PFSK-1 (cell line): ENCODE results near the gene HIC1.

Experiments
- FOXP2 ChIP-seq: optimal IDR thresholded peaks from 2 replicates; pipeline ENCODE3; 2011; ENCODE audit warnings: borderline replicate concordance, control low read depth, inconsistent platforms; ENCODE audit not compliant: insufficient read depth; ENCODE audit errors: extremely low read length, extremely low read depth
- POLR2AphosphoS5 ChIP-seq: IDR thresholded peaks from 2 replicates; pipeline ENCODE4 v1.6.1; 2012; ENCODE audit warnings: low read depth, mild to moderate bottlenecking, control low read depth, low read length, moderate library complexity
- SIN3A ChIP-seq: IDR thresholded peaks from 2 replicates; pipeline ENCODE4 v1.6.1; 2012; ENCODE audit warnings: mild to moderate bottlenecking, low read length, moderate library complexity, borderline replicate concordance; ENCODE audit not compliant: insufficient read depth
- TAF1 ChIP-seq: IDR thresholded peaks from 2 replicates; pipeline ENCODE4 v1.6.1; 2012; ENCODE audit warnings: low read length, control low read depth, borderline replicate concordance; ENCODE audit not compliant: insufficient read depth
- TF ChIP-seq, protein P1 (sequence below), 2 experiments: IDR thresholded peaks; 2 replicates each; pipeline versions ENCODE4 v1.6.1 to v1.8.0; 2011 to 2012; ENCODE audit warnings: low read depth in 2 of 2, low read length in 2 of 2, control low read depth in 1 of 2, inconsistent platforms in 1 of 2, mild to moderate bottlenecking in 1 of 2, moderate library complexity in 1 of 2; ENCODE audit not compliant: insufficient read depth in 1 of 2

Gene HIC1

DNA sequence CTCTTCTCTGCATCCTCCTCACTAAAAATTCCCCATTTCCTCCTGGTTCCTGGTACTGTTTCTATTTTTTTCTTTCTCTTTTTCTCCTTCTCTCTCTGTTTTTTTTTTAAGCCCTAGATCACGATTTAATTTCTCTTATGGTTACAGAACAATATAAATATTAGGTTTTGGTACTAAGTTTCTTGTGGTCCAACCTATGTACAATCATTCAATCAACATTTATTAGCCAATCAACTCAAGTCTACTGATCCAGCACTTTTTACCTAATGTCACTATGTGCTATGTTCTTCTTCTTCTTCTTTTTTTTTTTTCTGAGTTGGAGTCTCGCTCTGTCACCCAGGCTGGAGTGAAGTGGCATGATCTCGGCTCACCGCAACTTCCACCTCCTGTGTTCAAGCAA lies 42.4 kb upstream of the HIC1 start:
- TF ChIP-seq TAF1: no peak

DNA sequence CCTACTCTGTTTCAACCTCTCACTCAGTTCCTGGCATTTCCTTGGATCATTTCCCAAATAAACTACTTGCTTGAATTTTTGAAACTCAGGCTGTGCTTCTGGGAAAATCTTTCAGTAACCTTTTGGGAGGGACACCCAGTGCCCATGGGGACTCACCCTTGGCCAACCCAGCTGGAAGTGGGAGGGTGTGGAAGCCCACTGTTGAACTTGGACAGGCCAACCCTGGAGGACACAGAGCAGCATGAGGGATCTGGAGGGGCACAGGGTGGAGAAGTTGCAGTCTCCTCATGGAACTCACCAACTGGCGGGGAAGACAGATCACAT lies 40.9 kb upstream of the HIC1 start:
- TF ChIP-seq TAF1 (no peak), SIN3A (no peak), FOXP2 (no peak), POLR2AphosphoS5 (no peak)
- TF ChIP-seq, protein P1, sequence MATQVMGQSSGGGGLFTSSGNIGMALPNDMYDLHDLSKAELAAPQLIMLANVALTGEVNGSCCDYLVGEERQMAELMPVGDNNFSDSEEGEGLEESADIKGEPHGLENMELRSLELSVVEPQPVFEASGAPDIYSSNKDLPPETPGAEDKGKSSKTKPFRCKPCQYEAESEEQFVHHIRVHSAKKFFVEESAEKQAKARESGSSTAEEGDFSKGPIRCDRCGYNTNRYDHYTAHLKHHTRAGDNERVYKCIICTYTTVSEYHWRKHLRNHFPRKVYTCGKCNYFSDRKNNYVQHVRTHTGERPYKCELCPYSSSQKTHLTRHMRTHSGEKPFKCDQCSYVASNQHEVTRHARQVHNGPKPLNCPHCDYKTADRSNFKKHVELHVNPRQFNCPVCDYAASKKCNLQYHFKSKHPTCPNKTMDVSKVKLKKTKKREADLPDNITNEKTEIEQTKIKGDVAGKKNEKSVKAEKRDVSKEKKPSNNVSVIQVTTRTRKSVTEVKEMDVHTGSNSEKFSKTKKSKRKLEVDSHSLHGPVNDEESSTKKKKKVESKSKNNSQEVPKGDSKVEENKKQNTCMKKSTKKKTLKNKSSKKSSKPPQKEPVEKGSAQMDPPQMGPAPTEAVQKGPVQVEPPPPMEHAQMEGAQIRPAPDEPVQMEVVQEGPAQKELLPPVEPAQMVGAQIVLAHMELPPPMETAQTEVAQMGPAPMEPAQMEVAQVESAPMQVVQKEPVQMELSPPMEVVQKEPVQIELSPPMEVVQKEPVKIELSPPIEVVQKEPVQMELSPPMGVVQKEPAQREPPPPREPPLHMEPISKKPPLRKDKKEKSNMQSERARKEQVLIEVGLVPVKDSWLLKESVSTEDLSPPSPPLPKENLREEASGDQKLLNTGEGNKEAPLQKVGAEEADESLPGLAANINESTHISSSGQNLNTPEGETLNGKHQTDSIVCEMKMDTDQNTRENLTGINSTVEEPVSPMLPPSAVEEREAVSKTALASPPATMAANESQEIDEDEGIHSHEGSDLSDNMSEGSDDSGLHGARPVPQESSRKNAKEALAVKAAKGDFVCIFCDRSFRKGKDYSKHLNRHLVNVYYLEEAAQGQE (IDR thresholded peaks at IDR 0.05; ENCODE audit: insufficient read depth in 1 of 2, low read depth in 2 of 2, low read length in 2 of 2): no peak

DNA sequence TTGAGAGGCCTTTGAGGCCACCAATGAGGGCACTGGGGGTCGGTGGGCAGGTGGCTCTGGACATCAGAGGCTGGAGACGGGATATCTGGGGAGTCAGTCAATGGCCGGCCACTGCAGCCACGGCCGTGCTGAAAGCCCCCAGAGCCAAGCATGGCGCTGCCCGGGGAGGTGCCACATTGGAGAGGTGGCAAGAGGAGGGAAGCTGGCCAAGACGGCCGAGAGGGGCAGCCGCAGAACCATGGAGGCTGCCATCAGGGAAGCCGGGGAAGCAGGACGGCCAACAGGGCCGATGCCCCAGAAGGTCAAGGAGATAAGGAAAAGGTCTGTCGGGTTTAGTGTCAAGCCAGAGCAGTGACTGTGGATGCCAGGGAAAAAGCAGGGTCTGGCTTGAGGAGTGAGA lies 39.6 kb upstream of the HIC1 start:
- no peak for TF ChIP-seq POLR2AphosphoS5
- TF ChIP-seq TAF1: no peak
- no peak for TF ChIP-seq FOXP2
- TF ChIP-seq SIN3A: no peak
- TF ChIP-seq, protein P1 (IDR thresholded peaks at IDR 0.05; ENCODE audit: insufficient read depth in 1 of 2, low read depth in 2 of 2, low read length in 2 of 2): no peak

DNA sequence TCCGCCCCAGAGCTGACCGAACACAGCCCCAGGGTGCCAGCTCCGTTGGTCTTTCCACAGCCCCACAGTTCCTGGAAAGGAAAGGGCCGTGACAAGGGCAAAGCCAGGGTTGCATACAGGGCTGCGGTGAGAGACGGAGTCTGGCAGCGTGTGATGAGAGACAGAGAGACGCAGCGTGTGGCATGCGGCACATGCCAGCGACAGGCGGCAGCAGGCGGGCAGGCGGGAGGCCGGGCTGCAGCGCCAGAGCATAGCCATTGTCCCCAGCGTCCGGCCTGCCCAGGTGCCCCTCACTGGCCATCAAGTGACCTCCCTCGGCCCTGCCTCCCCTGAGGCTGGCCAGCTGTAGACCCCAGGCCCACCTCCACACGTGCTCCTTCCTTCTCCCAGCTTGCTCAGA lies 38.4 kb upstream of the HIC1 start:
- TF ChIP-seq, protein P1 (IDR thresholded peaks at IDR 0.05; ENCODE audit: insufficient read depth in 1 of 2, low read depth in 2 of 2, low read length in 2 of 2): no peak
- TF ChIP-seq POLR2AphosphoS5: no peak
- no peak for TF ChIP-seq SIN3A

DNA sequence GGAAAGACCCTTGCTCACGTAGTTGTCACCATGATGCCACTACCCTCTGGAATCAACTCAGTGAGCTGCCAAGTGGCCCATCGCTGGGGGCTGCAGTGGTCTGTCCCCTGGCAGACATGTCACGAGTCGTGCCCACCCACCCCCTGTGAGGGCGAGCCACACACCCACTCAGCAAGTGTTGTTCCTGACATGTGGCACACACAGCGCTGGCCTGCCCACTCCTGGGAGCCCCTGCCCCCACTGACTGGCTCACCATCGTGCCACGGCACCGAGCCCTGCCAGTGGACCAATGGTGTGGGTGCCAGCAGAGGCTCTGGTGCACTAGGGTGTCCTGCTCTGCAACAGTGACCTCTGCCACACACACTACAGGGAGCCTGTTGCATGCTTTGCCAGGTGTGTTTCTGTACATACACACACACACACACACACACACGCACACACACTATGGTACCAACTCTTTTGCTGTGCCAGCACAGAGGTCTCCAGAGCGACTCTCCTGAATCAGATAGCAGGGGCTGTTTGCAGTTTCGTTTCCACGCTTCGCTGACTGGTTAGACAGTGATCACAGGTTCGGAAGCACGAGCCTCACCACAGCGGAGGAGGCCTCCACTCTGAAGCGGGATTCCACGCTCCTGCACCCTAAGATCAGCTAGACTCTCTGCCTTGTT lies 37.5 kb upstream of the HIC1 start:
- no peak for TF ChIP-seq TAF1
- TF ChIP-seq, protein P1 (IDR thresholded peaks at IDR 0.05; ENCODE audit: insufficient read depth in 1 of 2, low read depth in 2 of 2, low read length in 2 of 2): no peak
- no peak for TF ChIP-seq SIN3A
- no peak for TF ChIP-seq POLR2AphosphoS5
- no peak for TF ChIP-seq FOXP2
